HEK293 (cell line): ENCODE measurements around the gene FGF3.

Experiments used
- GLIS1 ChIP-seq: fragments of 450-650 bp; formaldehyde crosslinking; IDR thresholded peaks from 2 replicates; pipeline ENCODE4 v1.5.1; 2016; ENCODE audit warnings: missing biosample characterization, missing genetic modification characterization
- KLF9 ChIP-seq: fragments of 450-650 bp; formaldehyde crosslinking; IDR thresholded peaks from 2 replicates; pipeline ENCODE4 v1.5.1; 2016; ENCODE audit warnings: missing biosample characterization, missing genetic modification characterization, low read depth
- SETDB1 ChIP-seq: IDR thresholded peaks from one replicate; pipeline ENCODE4 v1.6.1; 2017; ENCODE audit warnings: mild to moderate bottlenecking, low read length, moderate library complexity, mixed read lengths; ENCODE audit not compliant: insufficient read length
- ZBTB17 ChIP-seq: fragments of 450-650 bp; formaldehyde crosslinking; IDR thresholded peaks from 2 replicates; pipeline ENCODE4 v1.5.1; 2016; ENCODE audit warnings: missing biosample characterization, missing genetic modification characterization
- ZNF148 ChIP-seq: fragments of 450-650 bp; formaldehyde crosslinking; IDR thresholded peaks from 2 replicates; pipeline ENCODE4 v1.5.0; 2017; ENCODE audit warnings: missing biosample characterization, missing genetic modification characterization, borderline replicate concordance
- ZNF169 ChIP-seq: fragments of 450-650 bp; formaldehyde crosslinking; IDR thresholded peaks from 2 replicates; pipeline ENCODE4 v1.5.1; 2016; ENCODE audit warnings: missing biosample characterization, missing genetic modification characterization
- ZNF335 ChIP-seq: fragments of 450-650 bp; formaldehyde crosslinking; conservative IDR thresholded peaks from 2 replicates; pipeline ENCODE4 v1.5.1; 2016; ENCODE audit warnings: missing biosample characterization, missing genetic modification characterization
- ZNF350 ChIP-seq: fragments of 450-650 bp; formaldehyde crosslinking; IDR thresholded peaks from 2 replicates; pipeline ENCODE4 v1.5.0; 2017; ENCODE audit warnings: missing biosample characterization, mild to moderate bottlenecking, missing genetic modification characterization
- ZNF747 ChIP-seq: fragments of 450-650 bp; formaldehyde crosslinking; IDR thresholded peaks from 2 replicates; pipeline ENCODE4 v1.5.1; 2016; ENCODE audit warnings: missing biosample characterization, missing genetic modification characterization
- ZSCAN30 ChIP-seq: fragments of 450-650 bp; IDR thresholded peaks from 2 replicates; pipeline ENCODE4 v1.5.1; 2018; ENCODE audit warnings: missing biosample characterization, mild to moderate bottlenecking, missing genetic modification characterization, moderate library complexity
- TF ChIP-seq, protein P1 (sequence below): fragments of 450-650 bp; formaldehyde crosslinking; IDR thresholded peaks from 2 replicates; pipeline ENCODE4 v1.5.1; 2016; ENCODE audit warnings: missing biosample characterization, missing genetic modification characterization
- TF ChIP-seq, protein P2 (sequence below): fragments of 450-650 bp; formaldehyde crosslinking; IDR thresholded peaks from 2 replicates; pipeline ENCODE4 v1.5.1; 2016; ENCODE audit warnings: missing biosample characterization, missing genetic modification characterization
- TF ChIP-seq, protein P3 (sequence below): fragments of 450-650 bp; formaldehyde crosslinking; IDR thresholded peaks from 2 replicates; pipeline ENCODE4 v1.5.1; 2017; ENCODE audit warnings: missing biosample characterization, missing genetic modification characterization

DNA sequence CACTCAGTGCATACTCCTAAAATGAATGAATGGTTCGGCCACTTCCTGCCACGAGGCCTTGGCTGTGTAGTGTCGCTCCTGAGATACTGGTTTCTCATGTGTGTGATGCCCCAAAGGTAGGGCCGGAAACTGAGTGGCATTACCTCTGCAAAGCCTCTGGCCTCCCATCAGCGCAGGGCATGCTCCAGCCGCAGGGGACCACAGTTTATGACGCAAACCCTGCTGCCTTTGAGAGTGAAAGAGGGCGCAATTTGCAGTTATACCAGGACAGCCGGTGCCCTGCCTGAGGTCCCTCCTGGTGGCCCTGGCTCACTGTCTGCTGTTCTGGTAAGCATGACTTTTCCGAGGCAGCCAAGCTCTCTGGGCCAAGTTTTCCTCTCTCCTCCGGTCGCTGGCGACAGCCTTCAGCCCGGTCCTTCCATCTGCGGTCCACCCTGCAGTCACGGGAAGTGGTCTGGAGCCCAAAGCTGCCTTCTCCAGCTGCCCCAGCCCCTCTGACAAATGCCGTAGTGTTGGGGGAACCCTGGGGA is 2.4 kb upstream of the FGF3 start:
- TF ChIP-seq ZSCAN30 (tag by site-specific recombination): no peak
- TF ChIP-seq, protein P1, sequence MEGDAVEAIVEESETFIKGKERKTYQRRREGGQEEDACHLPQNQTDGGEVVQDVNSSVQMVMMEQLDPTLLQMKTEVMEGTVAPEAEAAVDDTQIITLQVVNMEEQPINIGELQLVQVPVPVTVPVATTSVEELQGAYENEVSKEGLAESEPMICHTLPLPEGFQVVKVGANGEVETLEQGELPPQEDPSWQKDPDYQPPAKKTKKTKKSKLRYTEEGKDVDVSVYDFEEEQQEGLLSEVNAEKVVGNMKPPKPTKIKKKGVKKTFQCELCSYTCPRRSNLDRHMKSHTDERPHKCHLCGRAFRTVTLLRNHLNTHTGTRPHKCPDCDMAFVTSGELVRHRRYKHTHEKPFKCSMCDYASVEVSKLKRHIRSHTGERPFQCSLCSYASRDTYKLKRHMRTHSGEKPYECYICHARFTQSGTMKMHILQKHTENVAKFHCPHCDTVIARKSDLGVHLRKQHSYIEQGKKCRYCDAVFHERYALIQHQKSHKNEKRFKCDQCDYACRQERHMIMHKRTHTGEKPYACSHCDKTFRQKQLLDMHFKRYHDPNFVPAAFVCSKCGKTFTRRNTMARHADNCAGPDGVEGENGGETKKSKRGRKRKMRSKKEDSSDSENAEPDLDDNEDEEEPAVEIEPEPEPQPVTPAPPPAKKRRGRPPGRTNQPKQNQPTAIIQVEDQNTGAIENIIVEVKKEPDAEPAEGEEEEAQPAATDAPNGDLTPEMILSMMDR (tag by site-specific recombination): no peak
- TF ChIP-seq GLIS1 (tag by site-specific recombination): no peak
- TF ChIP-seq, protein P2, sequence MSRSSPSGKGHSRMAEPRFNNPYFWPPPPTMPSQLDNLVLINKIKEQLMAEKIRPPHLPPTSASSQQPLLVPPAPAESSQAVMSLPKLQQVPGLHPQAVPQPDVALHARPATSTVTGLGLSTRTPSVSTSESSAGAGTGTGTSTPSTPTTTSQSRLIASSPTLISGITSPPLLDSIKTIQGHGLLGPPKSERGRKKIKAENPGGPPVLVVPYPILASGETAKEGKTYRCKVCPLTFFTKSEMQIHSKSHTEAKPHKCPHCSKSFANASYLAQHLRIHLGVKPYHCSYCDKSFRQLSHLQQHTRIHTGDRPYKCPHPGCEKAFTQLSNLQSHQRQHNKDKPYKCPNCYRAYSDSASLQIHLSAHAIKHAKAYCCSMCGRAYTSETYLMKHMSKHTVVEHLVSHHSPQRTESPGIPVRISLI: no peak
- no peak for TF ChIP-seq ZNF169 (tag by site-specific recombination)
- no peak for TF ChIP-seq KLF9
- no peak for TF ChIP-seq ZNF350 (tag by site-specific recombination)
- TF ChIP-seq, protein P3, sequence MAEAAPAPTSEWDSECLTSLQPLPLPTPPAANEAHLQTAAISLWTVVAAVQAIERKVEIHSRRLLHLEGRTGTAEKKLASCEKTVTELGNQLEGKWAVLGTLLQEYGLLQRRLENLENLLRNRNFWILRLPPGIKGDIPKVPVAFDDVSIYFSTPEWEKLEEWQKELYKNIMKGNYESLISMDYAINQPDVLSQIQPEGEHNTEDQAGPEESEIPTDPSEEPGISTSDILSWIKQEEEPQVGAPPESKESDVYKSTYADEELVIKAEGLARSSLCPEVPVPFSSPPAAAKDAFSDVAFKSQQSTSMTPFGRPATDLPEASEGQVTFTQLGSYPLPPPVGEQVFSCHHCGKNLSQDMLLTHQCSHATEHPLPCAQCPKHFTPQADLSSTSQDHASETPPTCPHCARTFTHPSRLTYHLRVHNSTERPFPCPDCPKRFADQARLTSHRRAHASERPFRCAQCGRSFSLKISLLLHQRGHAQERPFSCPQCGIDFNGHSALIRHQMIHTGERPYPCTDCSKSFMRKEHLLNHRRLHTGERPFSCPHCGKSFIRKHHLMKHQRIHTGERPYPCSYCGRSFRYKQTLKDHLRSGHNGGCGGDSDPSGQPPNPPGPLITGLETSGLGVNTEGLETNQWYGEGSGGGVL (tag by site-specific recombination): no peak
- TF ChIP-seq ZNF335: no peak
- no peak for TF ChIP-seq ZNF747 (tag by site-specific recombination)
- TF ChIP-seq SETDB1: no peak
- no peak for TF ChIP-seq ZNF148 (tag by site-specific recombination)
- TF ChIP-seq ZBTB17 (tag by site-specific recombination): no peak
